Left cardiac atrium (tissue), 4 donors: ENCODE results near the gene QRICH2. TPM values are rescaled to one million over a fixed set of nuclear protein-coding genes. Genes with fewer than 3 reads are reported as not detected.
"Not testable (repeated sequence)": the region's sequence is repeated elsewhere in the genome, so short reads cannot be mapped to it uniquely, and the experiment has no call there.

Experiments used
- ATAC-seq, 2 donors: fragments of 200-7000 bp; cut with Tn5 transposase; one replicate each; pipeline ENCODE4 v1.9.1; 2020; ENCODE audit warnings: mild to moderate bottlenecking in 2 of 2, moderate library complexity in 2 of 2
- DNase-seq: peaks from one replicate; pipeline ENCODE4 v3.0.0-alpha.2; 2020
- intact Hi-C, 2 donors: fragments of 100-400 bp; cut with DNase I; formaldehyde crosslinking; loops; one replicate each; pipeline versions ENCODE4 v1.14.1 to v1.15.1; 2022 to 2023
- long read RNA-seq: library from polyadenylated mRNA; unstranded; transcript quantifications from one replicate; pipeline ENCODE4 v2.0.0, GENCODE V29; 2021
- total RNA-seq, 2 donors: library from RNA; stranded (reverse); fragmentation: NEBNext Ultra II Directional; extraction: Animal tissue kit (Norgen Biotek cat#: 25700); gene quantifications; one replicate each; pipeline ENCODE4 v1.2.1, GENCODE V29; 2021
- donor health status: DM: no; HTN: yes; CAD: no.
- donor health status: DM: no; HTN: yes; CAD: no; lungs with severe emphysema.
- donor health status: DM: yes; HTN: yes; CAD: no.
- donor health status: Dilated cardiomyopathy.

Gene QRICH2, protein sequence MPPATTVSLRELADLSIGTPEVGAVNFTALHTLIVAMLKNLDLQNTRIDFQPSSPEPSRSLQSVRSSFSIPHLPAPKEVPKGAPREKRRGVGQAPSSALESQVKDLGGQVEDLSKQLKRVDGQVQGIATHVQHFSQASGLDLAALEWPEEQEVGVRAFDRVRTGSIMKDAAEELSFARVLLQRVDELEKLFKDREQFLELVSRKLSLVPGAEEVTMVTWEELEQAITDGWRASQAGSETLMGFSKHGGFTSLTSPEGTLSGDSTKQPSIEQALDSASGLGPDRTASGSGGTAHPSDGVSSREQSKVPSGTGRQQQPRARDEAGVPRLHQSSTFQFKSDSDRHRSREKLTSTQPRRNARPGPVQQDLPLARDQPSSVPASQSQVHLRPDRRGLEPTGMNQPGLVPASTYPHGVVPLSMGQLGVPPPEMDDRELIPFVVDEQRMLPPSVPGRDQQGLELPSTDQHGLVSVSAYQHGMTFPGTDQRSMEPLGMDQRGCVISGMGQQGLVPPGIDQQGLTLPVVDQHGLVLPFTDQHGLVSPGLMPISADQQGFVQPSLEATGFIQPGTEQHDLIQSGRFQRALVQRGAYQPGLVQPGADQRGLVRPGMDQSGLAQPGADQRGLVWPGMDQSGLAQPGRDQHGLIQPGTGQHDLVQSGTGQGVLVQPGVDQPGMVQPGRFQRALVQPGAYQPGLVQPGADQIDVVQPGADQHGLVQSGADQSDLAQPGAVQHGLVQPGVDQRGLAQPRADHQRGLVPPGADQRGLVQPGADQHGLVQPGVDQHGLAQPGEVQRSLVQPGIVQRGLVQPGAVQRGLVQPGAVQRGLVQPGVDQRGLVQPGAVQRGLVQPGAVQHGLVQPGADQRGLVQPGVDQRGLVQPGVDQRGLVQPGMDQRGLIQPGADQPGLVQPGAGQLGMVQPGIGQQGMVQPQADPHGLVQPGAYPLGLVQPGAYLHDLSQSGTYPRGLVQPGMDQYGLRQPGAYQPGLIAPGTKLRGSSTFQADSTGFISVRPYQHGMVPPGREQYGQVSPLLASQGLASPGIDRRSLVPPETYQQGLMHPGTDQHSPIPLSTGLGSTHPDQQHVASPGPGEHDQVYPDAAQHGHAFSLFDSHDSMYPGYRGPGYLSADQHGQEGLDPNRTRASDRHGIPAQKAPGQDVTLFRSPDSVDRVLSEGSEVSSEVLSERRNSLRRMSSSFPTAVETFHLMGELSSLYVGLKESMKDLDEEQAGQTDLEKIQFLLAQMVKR (N-terminal part only)
- total RNA-seq, result 1 to 10 TPM; 1.9 to 3.9 TPM
- long read RNA-seq, result 0 reads

DNA sequence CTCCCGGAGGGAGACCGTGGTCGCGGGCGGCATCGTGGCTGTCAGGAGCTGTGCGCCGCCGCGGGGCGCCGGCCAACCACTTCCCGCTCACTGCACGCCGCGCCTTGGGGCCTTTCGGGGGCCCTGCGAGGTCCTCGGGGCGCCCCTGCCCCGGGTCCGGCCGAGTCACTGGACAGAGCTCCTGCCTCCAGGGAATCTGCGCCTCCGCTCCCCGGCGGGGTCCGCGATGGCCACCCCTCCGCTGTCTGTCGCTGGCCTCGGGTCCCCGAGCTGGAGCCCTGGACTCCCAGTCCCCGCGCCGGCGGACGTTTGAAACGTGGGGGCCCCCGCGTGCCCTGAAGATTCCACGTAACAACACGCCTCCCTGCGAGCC is at the start of gene QRICH2:
QRICH2 (minus strand) TSS at position 311 of the 373 bp plus-strand sequence; CDS start at position 33, 278 bp downstream.
- DNase-seq (no peak), ATAC-seq (peak in 1 of 2 donors; percentile 9)
- intact Hi-C loops, result no loop called here

DNA sequence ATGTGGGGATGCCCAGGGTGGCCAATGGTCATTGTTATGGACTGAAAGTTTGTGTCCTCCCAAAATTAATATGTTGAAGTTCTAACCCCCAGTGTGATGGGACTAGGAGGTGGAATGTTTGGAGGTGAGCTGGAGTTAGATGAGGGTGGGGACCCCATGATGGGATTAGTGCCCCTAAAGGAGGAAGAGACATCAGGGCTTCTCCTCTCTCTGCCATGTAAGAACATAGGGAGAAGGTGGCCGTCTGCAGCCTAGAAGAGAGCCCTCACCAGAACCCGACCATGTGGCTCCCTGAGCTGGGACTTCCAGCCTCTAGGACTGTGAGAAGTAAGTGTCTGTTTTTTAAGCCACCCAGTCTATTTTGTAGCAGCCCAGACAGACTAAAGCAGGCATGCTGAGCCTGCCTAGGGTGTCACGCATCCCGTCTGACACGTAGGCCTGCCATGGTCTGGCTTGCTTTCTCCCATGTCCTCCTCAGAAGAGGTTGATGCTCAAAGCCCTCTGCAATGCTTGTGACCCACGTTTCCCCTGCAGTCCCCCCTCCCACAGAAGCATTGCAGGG is 49.6 kb upstream of the QRICH2 start:
- DNase-seq, result no peak
- intact Hi-C loops, result no loop called here
- ATAC-seq, result no peak

DNA sequence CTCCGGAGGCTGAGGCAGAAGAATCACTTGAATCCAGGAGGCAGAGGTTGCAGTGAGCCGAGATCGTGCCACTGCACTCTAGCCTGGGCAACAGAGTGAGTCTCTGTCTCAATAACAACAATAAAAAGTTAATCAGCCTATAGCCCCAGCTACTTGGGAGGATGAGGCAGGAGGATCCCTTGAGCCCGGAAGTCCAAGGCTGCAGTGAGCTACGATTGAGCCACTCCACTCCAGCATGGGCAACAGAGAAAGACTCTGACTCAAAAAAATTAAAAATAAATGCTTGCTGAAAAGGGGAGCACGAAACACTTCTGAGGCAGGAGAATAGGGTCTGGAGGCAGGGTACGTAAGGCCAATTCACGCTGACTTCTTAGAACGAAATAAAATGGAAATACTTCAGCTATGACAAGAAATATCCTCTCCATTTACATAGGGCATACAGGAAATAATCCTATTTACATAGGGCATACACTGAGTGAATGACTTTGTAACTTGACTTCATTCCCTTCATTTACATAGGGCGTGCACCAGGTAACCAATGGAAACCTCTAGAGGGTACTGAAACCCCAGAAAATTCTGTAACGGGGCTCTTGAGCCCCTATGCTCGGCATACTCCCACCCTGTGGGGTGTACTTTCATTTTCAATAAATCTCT is 48.9 kb upstream of the QRICH2 start:
- ATAC-seq, result no peak
- DNase-seq, result peak; percentile 1
- intact Hi-C loops, result no loop called here

DNA sequence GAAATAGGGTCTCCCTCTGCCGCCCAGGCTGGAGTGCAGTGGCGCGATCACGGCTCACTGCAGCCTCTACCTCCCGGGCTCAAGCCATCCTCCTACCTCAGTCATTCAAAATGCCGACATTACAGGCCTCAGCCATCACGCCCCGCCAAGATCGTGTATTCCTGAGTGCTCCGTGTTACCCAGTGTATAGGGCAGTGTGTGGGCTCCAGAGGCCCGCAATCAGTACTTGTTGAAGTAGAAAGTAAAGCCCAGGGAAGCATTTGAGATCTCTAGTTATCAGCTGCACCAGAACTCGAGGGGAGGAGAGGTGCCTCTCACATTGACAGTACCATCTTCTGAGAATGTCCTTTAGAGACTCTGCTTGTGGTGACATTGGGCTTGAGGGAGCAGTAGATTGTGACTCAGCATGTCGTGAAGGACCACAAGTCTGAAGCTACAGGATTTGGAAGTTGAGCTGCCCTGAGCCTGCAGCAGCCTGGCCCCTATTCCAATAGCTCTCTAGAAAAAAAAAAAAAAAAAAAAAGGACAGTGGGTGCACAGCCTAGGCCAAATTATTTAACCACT is 46.8 kb upstream of the QRICH2 start:
- intact Hi-C loops, result no loop called here
- no peak for ATAC-seq
- no peak for DNase-seq

DNA sequence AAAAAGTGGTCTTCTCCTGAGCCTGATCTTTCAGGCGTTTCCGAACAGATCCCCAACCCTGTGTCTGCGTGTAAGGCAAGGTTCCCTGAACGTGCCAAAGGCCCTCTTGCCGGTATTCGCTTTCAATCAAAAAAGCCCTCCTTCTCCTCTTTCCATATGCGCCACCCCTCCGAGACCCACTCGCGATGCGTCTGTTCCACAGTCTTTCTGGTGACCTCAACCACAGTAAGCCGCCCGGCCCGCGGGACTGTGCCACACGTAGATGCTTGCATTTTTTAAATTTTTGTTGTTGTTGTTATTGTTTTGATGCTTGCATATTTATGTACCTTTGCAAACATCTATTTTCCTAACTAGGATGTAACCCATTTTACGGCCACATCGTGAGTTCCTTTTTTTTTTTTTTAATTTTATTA is 46.2 kb upstream of the QRICH2 start:
- DNase-seq (no peak), ATAC-seq (no peak)

DNA sequence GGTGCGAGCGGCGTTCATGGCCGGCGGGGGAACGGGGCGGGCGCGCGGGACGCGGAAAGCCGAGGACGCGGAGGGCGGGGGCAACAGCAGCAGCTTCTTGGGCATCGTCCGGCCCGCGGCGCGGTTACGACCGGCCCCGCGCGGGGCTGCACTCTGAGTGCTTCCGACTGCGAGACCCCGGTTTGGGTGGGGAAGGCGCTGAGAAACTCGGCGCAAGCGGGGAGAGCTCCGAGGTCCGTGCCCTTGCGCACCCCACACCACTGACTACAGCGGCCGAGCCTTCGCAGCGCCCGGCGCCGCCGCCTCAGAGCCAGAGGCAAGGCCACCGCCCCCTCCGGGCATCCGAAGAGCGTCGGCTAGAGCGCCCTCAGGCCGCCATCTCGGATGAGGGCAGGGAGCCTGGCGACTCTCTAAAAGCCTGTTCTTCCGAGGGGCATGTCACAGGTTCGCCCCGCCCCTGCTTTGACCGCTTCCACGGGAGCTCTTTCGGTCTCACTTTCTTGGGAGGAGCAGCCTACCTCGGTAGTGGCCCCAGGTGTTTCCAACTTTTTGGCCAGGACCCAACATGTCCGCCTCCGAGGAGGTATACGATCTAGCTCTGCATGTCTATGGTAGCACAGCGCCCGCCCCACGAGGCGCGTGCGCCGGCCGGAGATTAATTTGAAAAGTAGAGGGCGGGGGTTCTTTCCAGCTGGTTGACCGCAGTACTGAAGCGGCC is 45.7 kb upstream of the QRICH2 start, which contains the start of gene PRPSAP1:
PRPSAP1 (minus strand) TSS at position 318 of the 718 bp plus-strand sequence; CDS start at position 105, 213 bp downstream.
- peak; percentile 98 for ATAC-seq
- DNase-seq, result peak; percentile 90
- intact Hi-C loops, result no loop called here

More for the DNA sequence above, 46.2 kb upstream of the QRICH2 start:
- intact Hi-C loops, result no loop called here

DNA sequence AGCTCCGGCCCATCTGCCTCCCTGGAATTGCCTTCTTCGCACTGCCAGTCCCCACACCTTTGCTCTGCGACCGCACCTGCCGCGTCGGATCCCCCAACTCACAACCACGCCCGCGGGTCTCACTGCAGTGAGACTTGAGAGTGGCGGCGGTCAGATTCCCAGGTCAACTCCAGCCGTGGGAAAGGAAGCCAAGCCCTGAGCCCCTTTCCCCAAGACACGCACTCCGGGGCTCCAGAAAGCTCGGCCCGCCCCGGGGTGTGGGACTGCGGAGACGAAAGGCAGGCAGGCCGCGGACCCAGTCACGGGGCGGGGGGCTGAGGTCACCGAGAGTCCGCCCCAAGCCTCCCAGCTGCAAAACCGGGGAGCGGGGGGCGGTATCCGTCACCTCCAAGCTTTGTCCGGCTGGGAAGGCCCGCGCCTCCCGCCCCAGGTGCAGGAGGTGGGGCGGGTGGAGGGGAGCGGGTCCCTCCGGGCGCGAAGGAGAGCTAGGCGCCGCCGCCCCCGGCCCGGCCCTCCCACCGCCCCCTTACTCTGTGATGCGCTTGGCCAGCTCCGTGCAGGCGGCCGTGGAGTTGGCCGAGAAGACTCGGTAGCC is 45.0 kb upstream of the QRICH2 start:
- ATAC-seq (peak; percentile 39 to 57), DNase-seq (peak; percentile 35)
- intact Hi-C loops, result no loop called here

DNA sequence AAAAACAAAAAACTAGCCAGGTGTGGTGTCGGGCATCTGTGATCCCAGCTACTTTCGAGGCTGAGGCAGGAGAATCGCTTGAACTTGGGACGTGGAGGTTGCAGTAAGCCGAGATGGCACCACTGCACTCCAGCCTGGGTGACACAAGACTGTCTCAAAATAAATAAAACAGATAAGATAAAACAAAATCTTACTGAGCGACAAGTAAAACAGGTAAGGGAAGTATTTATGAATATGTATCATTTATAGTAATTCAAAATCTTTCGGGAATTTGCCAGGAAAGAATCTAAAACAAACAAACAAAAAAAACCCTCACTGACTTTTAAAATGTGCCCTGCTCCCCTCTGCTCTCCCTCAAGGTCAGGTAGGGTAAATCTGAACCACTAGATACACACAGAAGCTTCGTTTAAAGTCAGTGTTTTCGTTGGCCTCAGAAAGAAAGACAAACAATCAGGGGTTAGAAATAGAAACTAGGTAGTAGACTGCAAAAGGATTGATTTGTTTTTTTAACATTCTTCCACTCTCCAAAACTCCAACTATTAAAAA is 43.5 kb upstream of the QRICH2 start:
- ATAC-seq (no peak), DNase-seq (no peak)
- intact Hi-C loops, result no loop called here

DNA sequence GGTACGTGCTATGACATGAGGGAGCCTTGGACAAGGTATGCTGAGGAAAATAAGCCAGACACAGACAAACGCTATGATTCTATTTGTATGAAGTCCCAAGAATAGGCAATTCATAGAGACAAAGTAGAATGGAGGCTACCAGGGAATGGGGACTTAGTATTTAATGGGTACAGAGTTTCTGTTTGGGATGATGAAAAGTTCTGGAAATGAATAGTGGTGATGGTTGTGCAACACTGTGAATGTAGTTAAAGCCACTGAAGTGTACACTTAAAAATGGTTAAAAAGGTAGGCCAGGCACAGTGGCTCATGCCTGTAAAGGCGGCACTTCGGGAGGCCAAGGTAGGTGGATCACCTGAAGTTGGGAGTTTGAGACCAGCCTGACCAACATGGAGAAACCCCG is 42.4 kb upstream of the QRICH2 start:
- intact Hi-C loops, result no loop called here
- ATAC-seq (no peak), DNase-seq (no peak)

DNA sequence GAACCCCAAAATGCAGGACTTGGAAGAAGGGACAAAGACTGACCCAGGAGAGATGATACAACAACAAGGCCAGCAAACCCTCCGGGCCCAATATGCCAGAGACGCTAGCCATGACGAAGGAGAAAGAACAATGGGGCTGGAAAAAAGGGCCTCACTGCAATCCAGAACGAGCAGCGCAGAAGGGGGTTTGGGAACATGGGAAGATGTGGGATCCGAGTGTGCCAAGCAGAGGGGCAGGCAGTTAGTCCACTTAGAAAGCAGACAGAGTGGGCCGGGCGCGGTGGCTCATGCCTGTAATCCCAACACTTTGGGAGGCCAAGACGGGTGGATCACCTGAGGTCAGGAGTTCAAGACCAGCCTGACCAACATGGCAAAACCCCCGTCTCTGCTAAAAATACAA is 38.9 kb upstream of the QRICH2 start:
- intact Hi-C loops, DNase-seq, ATAC-seq: not testable (repeated sequence)

DNA sequence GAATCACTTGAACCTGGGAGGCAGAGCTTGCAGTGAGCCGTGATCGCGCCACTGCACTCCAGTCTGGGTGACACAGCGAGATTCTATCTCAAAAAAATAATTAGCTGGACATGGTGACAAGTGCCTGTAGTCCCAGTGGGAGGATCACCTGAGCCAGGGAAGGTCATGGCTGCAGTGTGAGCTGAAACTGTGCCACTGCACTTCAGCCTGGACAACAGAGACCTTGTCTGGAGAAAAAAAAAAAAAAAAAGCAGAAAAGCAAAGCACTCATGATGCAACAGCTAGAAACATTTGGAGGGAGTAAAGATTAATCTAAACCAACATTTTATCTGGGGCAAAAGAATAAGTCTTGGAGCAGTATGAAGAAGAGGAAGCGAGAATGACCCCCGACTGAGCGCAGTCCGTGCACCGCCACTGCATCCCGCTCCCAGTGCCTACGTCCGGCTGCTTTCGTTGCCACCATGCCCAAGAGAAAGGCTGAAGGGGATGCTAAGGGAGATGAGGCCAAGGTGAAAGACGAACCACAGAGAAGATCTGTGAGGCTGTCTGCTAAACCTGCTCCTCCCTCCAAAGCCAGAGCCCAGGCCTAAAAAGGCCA is 37.4 kb upstream of the QRICH2 start:
- ATAC-seq (no peak), DNase-seq (no peak)
- intact Hi-C loops, result no loop called here

DNA sequence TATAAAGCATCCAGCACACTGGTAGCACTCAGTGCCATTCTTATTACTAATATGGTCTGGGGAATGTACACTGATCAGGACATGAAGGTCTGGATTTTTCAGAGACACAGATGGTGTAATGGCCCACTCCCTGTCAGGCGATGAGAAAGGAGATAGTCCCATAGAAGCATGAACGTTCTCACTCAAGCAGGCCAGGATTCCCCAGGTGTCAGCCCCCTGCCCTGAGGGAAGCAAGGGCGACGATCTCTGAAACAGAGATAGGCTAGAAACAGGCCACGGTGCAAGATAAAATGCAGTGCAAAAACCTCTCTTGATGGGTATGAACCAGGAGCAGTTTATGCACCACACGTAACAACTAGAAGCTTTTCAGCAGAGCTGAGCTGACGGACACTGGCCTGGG is 35.0 kb upstream of the QRICH2 start:
- ATAC-seq (no peak), DNase-seq (no peak)
- intact Hi-C loops, result no loop called here

DNA sequence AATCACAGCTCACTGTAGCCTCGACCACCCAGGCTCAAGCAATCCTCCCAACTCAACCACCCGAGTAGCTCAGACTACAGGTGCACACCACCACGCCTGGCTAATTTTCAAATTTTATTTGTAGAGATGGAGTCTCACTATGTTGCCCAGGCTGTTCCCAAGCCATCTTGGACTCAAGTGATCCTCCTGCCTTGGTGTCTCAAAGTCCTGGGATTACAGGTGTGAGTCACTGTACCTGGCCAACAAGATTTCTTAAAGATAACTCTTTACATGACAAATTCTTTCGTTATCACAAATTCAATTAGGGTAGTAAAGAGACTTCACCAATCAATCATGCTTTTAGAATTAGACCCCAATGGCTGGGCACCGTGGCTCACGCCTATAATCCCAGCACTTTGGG is 33.2 kb upstream of the QRICH2 start:
- intact Hi-C loops, result no loop called here
- no peak for ATAC-seq

DNA sequence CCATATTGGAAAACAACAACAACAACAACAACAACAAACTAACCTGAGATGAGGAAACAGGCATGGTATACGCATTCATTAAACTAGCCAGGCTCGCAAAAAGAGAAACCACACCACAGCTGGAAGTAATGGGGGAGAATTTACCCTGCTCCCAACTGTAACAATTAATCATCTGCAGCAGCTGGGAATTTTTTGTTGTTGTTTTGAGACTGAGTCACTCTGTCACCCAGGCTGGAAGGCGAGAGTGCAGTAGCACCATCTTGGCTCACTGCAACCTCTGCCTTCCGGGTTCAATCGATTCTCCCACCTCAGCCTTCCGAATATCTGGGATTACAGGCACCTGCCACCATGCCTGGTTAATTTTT is 29.3 kb upstream of the QRICH2 start:
- peak in 1 of 2 donors; percentile 22 for ATAC-seq
- DNase-seq, result no peak
- intact Hi-C loops, result no loop called here

More for the DNA sequence above, 33.2 kb upstream of the QRICH2 start:
- no peak for DNase-seq

DNA sequence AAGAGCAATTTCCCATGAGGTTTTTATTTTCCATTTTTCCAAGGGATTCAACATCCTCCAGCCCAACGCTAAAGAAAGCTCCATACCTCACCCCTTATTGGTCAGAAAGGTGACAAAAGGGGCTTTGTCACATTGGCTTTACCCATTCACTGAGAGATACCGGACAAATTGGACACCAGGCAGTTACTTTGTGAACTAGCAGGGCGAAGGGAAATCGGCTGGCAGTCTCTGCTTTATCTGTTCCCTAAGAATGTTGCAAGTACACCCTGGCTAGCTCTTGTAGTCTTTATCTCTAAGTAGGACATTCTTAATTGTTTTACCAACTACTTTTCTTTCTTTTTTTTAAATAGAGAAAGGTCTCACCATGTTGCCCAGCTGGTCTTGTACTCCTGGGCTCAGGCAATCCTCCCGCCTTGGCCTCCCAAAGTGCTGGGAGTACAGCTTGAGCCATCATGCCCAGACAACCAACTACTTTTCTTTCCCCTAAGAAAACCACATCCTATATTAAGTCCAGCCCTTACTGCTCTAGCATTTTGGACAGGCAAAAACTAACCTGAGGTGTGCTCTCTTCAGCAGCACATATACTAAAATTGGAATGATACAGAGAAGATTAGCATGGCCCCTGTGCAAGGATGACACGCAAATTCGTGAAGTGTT is 28.8 kb upstream of the QRICH2 start:
- ATAC-seq (no peak), DNase-seq (no peak)
- intact Hi-C loops, result no loop called here

DNA sequence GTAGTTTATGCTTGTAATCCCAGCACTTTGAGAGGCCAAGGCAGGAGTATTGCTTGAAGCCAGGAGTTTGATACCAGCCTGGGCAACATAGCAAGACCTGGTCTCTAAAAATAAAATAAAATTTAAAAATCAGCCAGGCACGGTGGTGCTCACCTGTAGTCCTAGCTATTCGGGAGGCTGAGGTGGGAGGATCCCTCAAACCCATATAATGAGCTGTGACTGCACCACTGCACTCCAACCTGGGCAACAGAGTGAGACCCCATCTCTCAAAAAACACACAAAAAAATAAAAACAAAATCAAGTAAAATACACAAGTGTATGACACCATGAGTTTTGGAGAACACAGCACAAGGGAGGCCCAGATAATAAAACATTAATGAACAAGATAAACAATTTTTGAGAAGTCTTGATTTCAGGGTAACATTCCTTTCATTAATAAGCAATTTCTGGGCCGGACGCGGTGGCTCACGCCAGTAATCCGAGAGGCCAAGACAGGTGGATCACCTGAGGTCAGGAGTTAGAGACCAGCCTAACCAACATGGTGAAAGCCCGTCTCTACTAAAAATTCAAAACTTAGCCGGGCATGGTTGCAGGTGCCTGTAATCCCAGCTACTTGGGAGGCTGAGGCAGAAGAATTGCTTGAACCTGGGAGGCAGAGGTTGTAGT is 27.8 kb upstream of the QRICH2 start:
- DNase-seq (no peak), ATAC-seq (no peak)
- intact Hi-C loops, result no loop called here
